ENCODE data around the gene RHOA. TPM values are rescaled to one million over a fixed set of nuclear protein-coding genes. Genes with fewer than 3 reads are reported as not detected.

The RHOA gene
- total and polyA plus RNA-seq, 4 donors, result 144 to 169 (median 160) TPM

DNA sequence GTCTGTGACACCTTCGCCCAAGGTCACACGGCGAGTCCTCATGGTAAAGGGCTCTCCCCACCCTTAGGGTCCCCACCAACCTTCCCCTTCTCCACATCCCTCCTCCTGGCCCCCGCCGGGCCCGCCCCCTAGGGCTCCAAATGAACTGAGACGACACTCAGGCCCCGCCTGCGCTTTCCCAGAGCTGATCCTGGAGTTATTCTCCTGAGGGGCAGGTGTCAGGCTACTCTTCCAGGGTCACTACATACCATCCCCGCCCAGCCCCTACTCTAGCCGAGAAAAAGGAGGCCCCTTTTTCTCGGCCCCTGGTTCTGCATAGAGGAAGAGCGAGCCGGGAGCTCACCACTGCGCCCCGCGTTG, 72.2 kb downstream of the RHOA start:
- H3K27me3 ChIP-seq (ENCODE audit: control insufficient read depth in 4 of 4, insufficient read depth in 4 of 4, low read length in 3 of 4), result no peaks in the 10 kb centered on the region
- peak overlapping the region; percentile 63 to 94 (median 93) for H3K4me3 ChIP-seq (ENCODE audit: low read depth in 1 of 3, low read length in 3 of 3)
- TF ChIP-seq HNF4A (conservative IDR thresholded peaks at IDR 0.05) (no peak), GABPA (IDR thresholded peaks at IDR 0.05 in 1 of 2, conservative IDR thresholded peaks at IDR 0.05 in 1 of 2) (no peak), ATF3 (IDR thresholded peaks at IDR 0.05) (no peak), JUND (IDR thresholded peaks at IDR 0.05) (no peak), FOXA2 (IDR thresholded peaks at IDR 0.05) (no peak), RAD21 (IDR thresholded peaks at IDR 0.05) (no peak), HNF4G (IDR thresholded peaks at IDR 0.05) (no peak), NR2F2 (IDR thresholded peaks at IDR 0.05) (no peak), TAF1 (conservative IDR thresholded peaks at IDR 0.05) (no peak), RXRA (IDR thresholded peaks at IDR 0.05) (no peak), SP1 (IDR thresholded peaks at IDR 0.05) (no peak), REST (IDR thresholded peaks at IDR 0.05) (no peak)
- TF ChIP-seq, protein P1, sequence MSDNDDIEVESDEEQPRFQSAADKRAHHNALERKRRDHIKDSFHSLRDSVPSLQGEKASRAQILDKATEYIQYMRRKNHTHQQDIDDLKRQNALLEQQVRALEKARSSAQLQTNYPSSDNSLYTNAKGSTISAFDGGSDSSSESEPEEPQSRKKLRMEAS (IDR thresholded peaks at IDR 0.05), result no peak
- TF ChIP-seq, protein P2, sequence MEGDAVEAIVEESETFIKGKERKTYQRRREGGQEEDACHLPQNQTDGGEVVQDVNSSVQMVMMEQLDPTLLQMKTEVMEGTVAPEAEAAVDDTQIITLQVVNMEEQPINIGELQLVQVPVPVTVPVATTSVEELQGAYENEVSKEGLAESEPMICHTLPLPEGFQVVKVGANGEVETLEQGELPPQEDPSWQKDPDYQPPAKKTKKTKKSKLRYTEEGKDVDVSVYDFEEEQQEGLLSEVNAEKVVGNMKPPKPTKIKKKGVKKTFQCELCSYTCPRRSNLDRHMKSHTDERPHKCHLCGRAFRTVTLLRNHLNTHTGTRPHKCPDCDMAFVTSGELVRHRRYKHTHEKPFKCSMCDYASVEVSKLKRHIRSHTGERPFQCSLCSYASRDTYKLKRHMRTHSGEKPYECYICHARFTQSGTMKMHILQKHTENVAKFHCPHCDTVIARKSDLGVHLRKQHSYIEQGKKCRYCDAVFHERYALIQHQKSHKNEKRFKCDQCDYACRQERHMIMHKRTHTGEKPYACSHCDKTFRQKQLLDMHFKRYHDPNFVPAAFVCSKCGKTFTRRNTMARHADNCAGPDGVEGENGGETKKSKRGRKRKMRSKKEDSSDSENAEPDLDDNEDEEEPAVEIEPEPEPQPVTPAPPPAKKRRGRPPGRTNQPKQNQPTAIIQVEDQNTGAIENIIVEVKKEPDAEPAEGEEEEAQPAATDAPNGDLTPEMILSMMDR (IDR thresholded peaks at IDR 0.05; ENCODE audit: low read depth, low read length, missing input control), result no peak
- TF ChIP-seq, protein P3, sequence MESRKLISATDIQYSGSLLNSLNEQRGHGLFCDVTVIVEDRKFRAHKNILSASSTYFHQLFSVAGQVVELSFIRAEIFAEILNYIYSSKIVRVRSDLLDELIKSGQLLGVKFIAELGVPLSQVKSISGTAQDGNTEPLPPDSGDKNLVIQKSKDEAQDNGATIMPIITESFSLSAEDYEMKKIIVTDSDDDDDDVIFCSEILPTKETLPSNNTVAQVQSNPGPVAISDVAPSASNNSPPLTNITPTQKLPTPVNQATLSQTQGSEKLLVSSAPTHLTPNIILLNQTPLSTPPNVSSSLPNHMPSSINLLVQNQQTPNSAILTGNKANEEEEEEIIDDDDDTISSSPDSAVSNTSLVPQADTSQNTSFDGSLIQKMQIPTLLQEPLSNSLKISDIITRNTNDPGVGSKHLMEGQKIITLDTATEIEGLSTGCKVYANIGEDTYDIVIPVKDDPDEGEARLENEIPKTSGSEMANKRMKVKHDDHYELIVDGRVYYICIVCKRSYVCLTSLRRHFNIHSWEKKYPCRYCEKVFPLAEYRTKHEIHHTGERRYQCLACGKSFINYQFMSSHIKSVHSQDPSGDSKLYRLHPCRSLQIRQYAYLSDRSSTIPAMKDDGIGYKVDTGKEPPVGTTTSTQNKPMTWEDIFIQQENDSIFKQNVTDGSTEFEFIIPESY (IDR thresholded peaks at IDR 0.05), result no peak
- WGBS, result 1% methylated on average over 17 of the region's 17 CpGs
- H3K27ac ChIP-seq (ENCODE audit: low read depth in 1 of 2, low read length in 2 of 2), result peak overlapping the region; percentile 92 to 93
- peaks cover 0 to 18% (median 9%) of the 10 kb centered on the region in 4 donors for H3K4me1 ChIP-seq (ENCODE audit: control insufficient read depth in 4 of 4, insufficient read depth in 4 of 4, low read length in 3 of 4)
- H3K36me3 ChIP-seq (ENCODE audit: control insufficient read depth in 4 of 4, insufficient read depth in 3 of 4, low read depth in 1 of 4, low read length in 3 of 4), result peaks cover 0 to 8% (median 3%) of the 10 kb centered on the region in 4 donors
- no peak for DNase-seq (ENCODE audit: low spot score)
- peak overlapping the region; percentile 36 to 92 for H3K9ac ChIP-seq (ENCODE audit: low read depth in 1 of 2, low read length in 2 of 2)
- no peaks in the 10 kb centered on the region for H3K9me3 ChIP-seq (ENCODE audit: control insufficient read depth in 4 of 4, low read length in 3 of 4)
